GM12872 (cell line): Measurements from ENCODE around the gene LYZL4.

ENCODE experiments used
- CTCF ChIP-seq: IDR thresholded peaks from 3 replicates; pipeline ENCODE4 v1.5.1; 2011; ENCODE audit warnings: low read depth, mild to moderate bottlenecking, low read length, moderate library complexity; ENCODE audit not compliant: insufficient read depth

Gene LYZL4

GRCh38 chr3:42405857-42406256 lies 4.6 kb downstream of the LYZL4 start:
- no peak for TF ChIP-seq CTCF

GRCh38 chr3:42403737-42404136 lies 6.7 kb downstream of the LYZL4 start:
- no peak for TF ChIP-seq CTCF

- no peak for TF ChIP-seq CTCF
Measured at GRCh38 chr3:42402394-42403096, 7.9 kb downstream of the LYZL4 start.

- TF ChIP-seq CTCF, result no peak
Measured at GRCh38 chr3:42398080-42398479, 12.3 kb downstream of the LYZL4 start.

- TF ChIP-seq CTCF, result no peak
Measured at GRCh38 chr3:42397644-42398043, 12.8 kb downstream of the LYZL4 start.

- TF ChIP-seq CTCF, result no peak
Measured at GRCh38 chr3:42394579-42395288, 15.7 kb downstream of the LYZL4 start.

GRCh38 chr3:42387802-42388651 lies 22.4 kb downstream of the LYZL4 start:
- no peak for TF ChIP-seq CTCF
